OCI-LY1 (cell line): ENCODE results near the gene SLC43A3.

Experiments used
- CTCF ChIP-seq: fragments of 200-600 bp; sonication (generic), shearing (Covaris generic); IDR thresholded peaks from 2 replicates; pipeline ENCODE4 v1.5.1; 2017; ENCODE audit warnings: mild to moderate bottlenecking, antibody characterized with exemption, low read length, moderate library complexity, mixed read lengths
- EZH2 ChIP-seq: fragments of 200-600 bp; sonication (generic), shearing (Covaris generic); IDR thresholded peaks from 2 replicates; pipeline ENCODE4 v1.8.0; 2017; ENCODE audit warnings: borderline replicate concordance, mixed run types, mild to moderate bottlenecking, antibody characterized with exemption, low read length, moderate library complexity, mixed read lengths

DNA sequence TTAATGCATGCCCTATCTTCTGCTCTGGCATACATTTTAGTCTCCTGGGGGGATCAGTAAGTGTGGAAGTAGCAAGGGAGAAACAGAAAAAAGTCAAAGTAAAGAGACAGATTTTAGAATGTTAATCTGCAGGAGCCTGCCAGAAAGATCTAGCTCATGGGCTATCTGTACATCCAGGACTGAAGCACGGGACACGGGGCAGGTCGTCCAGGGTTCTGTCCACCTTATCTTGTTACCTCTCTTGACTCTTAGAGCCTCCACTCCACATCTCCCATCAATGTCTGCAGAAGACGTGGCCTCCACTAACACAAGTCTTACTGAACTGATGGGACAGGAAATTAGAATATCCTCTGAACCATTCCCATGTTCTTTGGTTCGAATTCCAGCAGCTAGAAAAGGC lies 1.7 kb upstream of the SLC43A3 start:
- TF ChIP-seq CTCF (no peak), EZH2 (no peak)
